HG03280 (cell line): ENCODE measurements around the gene KCNJ15.

Experiments used
- ATAC-seq: cut with Tn5 transposase; IDR thresholded peaks from one replicate; pipeline ENCODE4 v1.9.1; 2021; ENCODE audit warnings: mild to moderate bottlenecking, moderate library complexity; ENCODE audit not compliant: unreplicated experiment

The KCNJ15 gene

DNA sequence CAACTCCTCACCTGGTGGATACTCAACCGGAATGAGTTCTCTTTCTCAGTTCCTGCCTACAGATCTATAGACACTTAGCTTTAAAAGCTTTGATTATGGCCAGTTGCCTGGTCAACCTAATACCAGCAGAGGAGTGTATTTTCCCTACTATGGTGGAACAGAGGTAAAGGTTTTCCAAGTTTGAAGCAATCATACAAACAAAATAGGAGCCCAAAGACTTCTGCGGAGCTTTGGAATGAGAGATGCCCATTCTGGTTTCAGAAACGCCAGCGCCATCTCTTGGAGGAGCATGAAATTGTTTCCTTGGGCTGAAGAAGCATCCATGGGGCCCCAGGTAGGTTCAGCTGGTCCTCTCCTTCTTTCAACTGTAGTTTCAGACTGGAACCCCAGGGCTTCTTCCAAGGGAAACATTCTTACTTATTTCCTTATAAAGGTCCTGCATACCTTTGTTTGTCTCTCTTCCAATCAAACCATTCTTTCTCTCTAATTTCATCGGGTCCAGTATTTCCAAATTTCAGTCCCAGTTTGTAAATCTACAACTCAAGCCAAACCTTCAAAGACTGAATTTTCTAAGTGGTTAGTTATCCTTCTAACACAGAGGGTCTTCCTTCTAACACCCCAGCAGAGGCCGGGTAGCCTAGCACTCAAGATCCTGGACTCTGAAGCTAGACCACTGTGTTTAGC lies 95.9 kb downstream of the KCNJ15 start:
- ATAC-seq, result no peak

DNA sequence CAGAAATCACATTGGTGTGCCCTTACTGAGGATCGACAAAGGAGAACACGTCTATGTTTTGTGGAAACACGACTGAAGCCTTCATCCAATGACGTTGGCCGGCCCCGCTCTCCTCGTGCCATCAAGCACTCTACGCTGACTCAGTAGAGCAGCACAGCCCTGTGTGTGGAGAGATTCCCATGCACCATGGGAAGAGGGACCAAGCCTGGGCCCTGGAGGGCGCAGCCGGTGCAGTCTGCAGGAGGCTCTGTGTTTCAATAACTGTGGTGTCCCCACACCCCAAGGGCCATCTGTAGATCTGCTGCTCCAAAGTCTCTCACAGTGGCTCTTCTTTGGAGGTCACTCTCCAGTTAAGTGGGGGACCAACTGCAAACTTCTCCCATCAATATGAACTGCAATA lies 97.4 kb downstream of the KCNJ15 start:
- no peak for ATAC-seq

DNA sequence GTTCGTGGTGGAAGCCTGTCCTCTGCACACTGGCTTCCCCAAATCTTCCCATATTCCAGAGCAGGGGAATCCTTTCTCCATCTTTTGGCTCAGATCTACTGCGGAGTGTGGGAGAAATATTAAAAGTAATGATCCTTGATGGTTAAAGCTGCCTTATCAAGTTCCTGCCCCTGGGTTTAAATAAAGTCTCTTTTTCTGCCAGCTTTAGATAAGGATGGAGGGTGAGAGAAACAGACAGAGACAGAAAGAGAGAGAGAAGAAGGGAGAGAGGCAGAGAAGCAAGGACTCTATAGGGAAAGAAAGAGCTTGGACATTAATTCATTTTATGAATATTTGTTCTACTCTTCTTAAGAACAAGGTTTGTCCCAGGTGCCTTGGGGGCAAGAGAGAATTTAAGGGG lies 98.0 kb downstream of the KCNJ15 start:
- no peak for ATAC-seq

DNA sequence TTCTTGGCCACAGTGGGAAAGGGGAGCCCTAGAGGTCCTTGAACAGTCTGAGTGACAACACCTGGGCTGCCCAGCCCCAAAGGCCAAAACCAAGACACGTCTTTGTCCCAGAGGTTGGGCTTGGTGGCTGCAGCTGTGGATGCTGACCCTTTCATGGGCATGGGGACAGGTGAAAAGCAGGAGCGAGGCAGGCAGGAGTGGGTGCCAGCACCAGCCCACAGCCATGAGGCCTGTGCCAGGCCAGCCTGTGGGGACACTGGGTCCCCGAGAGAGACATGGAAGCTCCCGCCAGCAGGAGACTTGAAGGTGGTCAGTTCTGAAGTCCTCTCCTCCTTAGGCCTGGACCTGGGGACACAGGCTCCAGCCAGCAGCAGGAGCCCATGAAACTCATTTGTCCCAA lies 98.6 kb downstream of the KCNJ15 start:
- ATAC-seq, result no peak

DNA sequence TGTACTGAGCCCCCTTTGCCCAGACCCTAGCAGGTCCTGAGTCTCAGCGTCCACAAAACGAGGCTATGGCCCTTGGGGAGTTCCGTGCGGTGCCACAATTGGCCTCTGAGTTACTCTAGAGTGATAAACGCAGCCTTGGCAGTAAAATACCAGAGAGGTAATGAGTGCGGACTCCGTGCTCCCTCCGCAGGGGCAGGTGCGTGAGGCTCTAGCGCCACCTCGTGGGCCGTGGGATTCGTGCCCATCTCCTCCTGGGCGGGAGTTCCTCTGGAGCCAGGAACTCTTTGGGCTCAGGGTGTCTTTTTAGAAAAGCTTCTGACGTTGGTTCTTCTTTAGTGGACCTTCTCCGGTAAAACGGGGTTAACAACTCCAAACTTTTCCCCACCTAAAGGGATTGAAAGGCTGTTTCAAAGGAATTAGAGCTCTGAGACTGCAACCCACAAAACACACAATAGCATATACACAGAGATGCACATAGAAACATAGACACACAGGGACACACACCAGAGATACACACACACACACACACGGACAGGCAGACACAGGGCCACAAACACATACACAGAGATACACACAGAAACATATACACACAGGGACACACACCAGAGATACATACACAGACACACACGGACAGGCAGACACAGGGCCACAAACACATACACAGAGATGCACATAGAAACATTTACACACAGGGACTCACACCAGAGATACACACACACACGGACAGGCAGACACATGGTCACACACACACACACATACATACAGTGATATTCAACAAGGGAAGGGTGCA lies 99.4 kb downstream of the KCNJ15 start:
- ATAC-seq, result no peak
